Small intestine (tissue), 7 donors: ENCODE data around the gene MBOAT1. TPM values are rescaled to one million over a fixed set of nuclear protein-coding genes. Genes with fewer than 3 reads are reported as not detected.

Source experiments
- DNase-seq, 2 donors: peaks; one replicate each; pipeline versions ENCODE4 v3.0.0 to v3.0.0-alpha.2; 2013
- FAIRE-seq: peaks from 2 replicates; lab custom pipeline; 2012; peaks lifted over from hg19 to GRCh38; lab: Jason Lieb, UNC
- H3K27ac ChIP-seq, 3 donors: one replicate each; pipeline ENCODE4 v1.5.1; 2013; ENCODE audit warnings: low read length in 2 of 3, mild to moderate bottlenecking in 2 of 3, control low read depth in 1 of 3, inconsistent platforms in 1 of 3, low read depth in 1 of 3, moderate library complexity in 1 of 3
- H3K27me3 ChIP-seq, 3 donors: one replicate each; pipeline ENCODE4 v1.6.1; 2013; ENCODE audit warnings: low read length in 3 of 3, inconsistent platforms in 1 of 3; ENCODE audit not compliant: control insufficient read depth in 3 of 3, insufficient read depth in 3 of 3
- H3K36me3 ChIP-seq, 3 donors: one replicate each; pipeline ENCODE4 v1.6.1; 2013; ENCODE audit warnings: low read length in 3 of 3, inconsistent platforms in 1 of 3, low read depth in 1 of 3, mild to moderate bottlenecking in 1 of 3, moderate library complexity in 1 of 3; ENCODE audit not compliant: control insufficient read depth in 3 of 3, insufficient read depth in 2 of 3
- H3K4me1 ChIP-seq, 3 donors: one replicate each; pipeline ENCODE4 v1.6.1; 2013; ENCODE audit warnings: low read length in 2 of 3, inconsistent platforms in 1 of 3, low read depth in 1 of 3, mild to moderate bottlenecking in 1 of 3, moderate library complexity in 1 of 3; ENCODE audit not compliant: control insufficient read depth in 3 of 3, insufficient read depth in 2 of 3
- H3K4me3 ChIP-seq, 3 donors: one replicate each; pipeline ENCODE4 v1.5.1; 2013; ENCODE audit warnings: low read length in 3 of 3, control low read depth in 1 of 3, inconsistent platforms in 1 of 3, low read depth in 1 of 3, mild to moderate bottlenecking in 1 of 3, moderate library complexity in 1 of 3
- H3K9me3 ChIP-seq, 2 donors: one replicate each; pipeline ENCODE4 v1.6.1; 2013; ENCODE audit warnings: low read depth in 1 of 2, low read length in 1 of 2; ENCODE audit not compliant: control insufficient read depth in 2 of 2, insufficient read depth in 1 of 2
- WGBS, 3 donors: extraction: QIAGEN DNeasy Blood & Tissue Kit; methylation state at CpG; one replicate each; pipeline ENCODE4 v1.1.7; 2013; 5-methylcytosine and 5-hydroxymethylcytosine counted together
- polyA plus RNA-seq, 4 donors: library from polyadenylated mRNA; stranded (reverse) in 3 of 4; unstranded in 1 of 4; fragments of 200-250 nt in 3 of 4; fragments of 120-200 nt in 1 of 4; gene quantifications; one replicate each; pipeline versions ENCODE4 v1.2.1 to v1.2.3, GENCODE V29; 2013
- donor health status: healthy with polysubstance abuse.
- donor health status: control.
- donor health status: control.
- donor health status: Bipolar disorder and iron deficiency.
- donor health status: healthy.

Gene MBOAT1
- polyA plus RNA-seq, 4 donors = 1.1 to 31.1 (median 6.9) TPM

GRCh38 chr6:20215310-20215709 is 3.0 kb upstream of the MBOAT1 start:
- Histone ChIP-seq H3K36me3 (no peaks in the 10 kb centered on the region), H3K27ac (no peak overlapping the region), H3K9me3 (no peaks in the 10 kb centered on the region), H3K4me1 (peaks cover 0 to 19% (median 4%) of the 10 kb centered on the region in 3 donors), H3K27me3 (no peaks in the 10 kb centered on the region), H3K4me3 (no peak overlapping the region)
- no peak for FAIRE-seq
- DNase-seq = no peak

GRCh38 chr6:20213271-20213798 is 1.1 kb upstream of the MBOAT1 start:
- Histone ChIP-seq H3K4me3 (peak overlapping the region in 1 of 3 donors; percentile 87), H3K27ac (peak overlapping the region; percentile 92 to 97 (median 96)), H3K36me3 (no peaks in the 10 kb centered on the region), H3K4me1 (peaks cover 3 to 23% (median 4%) of the 10 kb centered on the region in 3 donors), H3K27me3 (no peaks in the 10 kb centered on the region), H3K9me3 (no peaks in the 10 kb centered on the region)
- FAIRE-seq (no peak), DNase-seq (peak; percentile 38 to 54)
- 24 to 47% (median 35%) methylated on average over 9 of the region's 9 CpGs for WGBS, 3 donors

- Histone ChIP-seq H3K9me3 (no peaks in the 10 kb centered on the region), H3K36me3 (no peaks in the 10 kb centered on the region), H3K27ac (peak overlapping the region; percentile 92 to 97 (median 96)), H3K4me1 (peaks cover 3 to 16% (median 7%) of the 10 kb centered on the region in 3 donors), H3K4me3 (peak overlapping the region; percentile 71 to 87 (median 74)), H3K27me3 (no peaks in the 10 kb centered on the region)
- FAIRE-seq (no peak), DNase-seq (no peak)
- 0% methylated on average over 34 to 37 of the region's 37 CpGs for WGBS, 3 donors
Observed at GRCh38 chr6:20211941-20212391, 303 bp downstream of the MBOAT1 start.

GRCh38 chr6:20211037-20211940 is 980 bp downstream of the MBOAT1 start:
- no peak for FAIRE-seq
- peaks cover 5 to 16% (median 7%) of the 10 kb centered on the region in 3 donors for H3K4me1 ChIP-seq
- peak overlapping the region; percentile 92 to 97 (median 96) for H3K27ac ChIP-seq
- H3K36me3 ChIP-seq = peaks cover 0 to 5% (median 0%) of the 10 kb centered on the region in 3 donors
- peak; percentile 58 to 68 for DNase-seq
- 3 to 11% (median 7%) methylated on average over 17 of the region's 17 CpGs for WGBS, 3 donors
- no peaks in the 10 kb centered on the region for H3K9me3 ChIP-seq
- no peaks in the 10 kb centered on the region for H3K27me3 ChIP-seq
- peak overlapping the region; percentile 71 to 87 (median 74) for H3K4me3 ChIP-seq

GRCh38 chr6:20210158-20210557 is 2.1 kb downstream of the MBOAT1 start:
- peak overlapping the region in 2 of 3 donors; percentile 1 to 74 for H3K4me3 ChIP-seq
- WGBS, 3 donors = 28 to 61% (median 45%) methylated on average over 3 of the region's 3 CpGs

GRCh38 chr6:20208687-20209378 is 3.4 kb downstream of the MBOAT1 start:
- DNase-seq (no peak), FAIRE-seq (no peak)
- Histone ChIP-seq H3K4me3 (no peak overlapping the region), H3K4me1 (peaks cover 9 to 30% (median 13%) of the 10 kb centered on the region in 3 donors), H3K9me3 (no peaks in the 10 kb centered on the region), H3K27me3 (no peaks in the 10 kb centered on the region), H3K27ac (no peak overlapping the region), H3K36me3 (peaks cover 0 to 14% (median 5%) of the 10 kb centered on the region in 3 donors)
- WGBS, 3 donors = 72 to 75% (median 75%) methylated on average over 2 of the region's 2 CpGs

More at GRCh38 chr6:20210158-20210557, 2.1 kb downstream of the MBOAT1 start:
- Histone ChIP-seq H3K27ac (peak overlapping the region in 2 of 3 donors; percentile 5 to 47), H3K27me3 (no peaks in the 10 kb centered on the region), H3K36me3 (peaks cover 0 to 11% (median 5%) of the 10 kb centered on the region in 3 donors), H3K4me1 (peaks cover 7 to 19% (median 9%) of the 10 kb centered on the region in 3 donors), H3K9me3 (no peaks in the 10 kb centered on the region)
- FAIRE-seq (no peak), DNase-seq (no peak)

GRCh38 chr6:20207088-20207418 is 5.2 kb downstream of the MBOAT1 start:
- no peak for DNase-seq
- FAIRE-seq = no peak
- Histone ChIP-seq H3K4me1 (peaks cover 9 to 24% (median 13%) of the 10 kb centered on the region in 3 donors), H3K27me3 (no peaks in the 10 kb centered on the region), H3K36me3 (peaks cover 0 to 14% (median 5%) of the 10 kb centered on the region in 3 donors), H3K27ac (peak overlapping the region in 1 of 3 donors; percentile 56), H3K9me3 (no peaks in the 10 kb centered on the region), H3K4me3 (no peak overlapping the region)
- WGBS, 3 donors = 57 to 64% (median 63%) methylated on average over 5 of the region's 5 CpGs

GRCh38 chr6:20205722-20206161 is 6.5 kb downstream of the MBOAT1 start:
- Histone ChIP-seq H3K4me3 (no peak overlapping the region), H3K27ac (peak overlapping the region in 2 of 3 donors; percentile 22 to 35), H3K36me3 (peaks cover 0 to 14% (median 5%) of the 10 kb centered on the region in 3 donors), H3K4me1 (peaks cover 13 to 34% (median 20%) of the 10 kb centered on the region in 3 donors), H3K9me3 (no peaks in the 10 kb centered on the region), H3K27me3 (no peaks in the 10 kb centered on the region)
- FAIRE-seq (no peak), DNase-seq (no peak)
- 61 to 78% (median 76%) methylated on average over 6 of the region's 6 CpGs for WGBS, 3 donors
